ENCODE results near the gene AEBP2. TPM values are rescaled to one million over a fixed set of nuclear protein-coding genes. Genes with fewer than 3 reads are reported as not detected.

Gene AEBP2
- total and polyA plus RNA-seq, 2 of the 4 experiments (the other 2 are of a cell fraction): 15.5 to 21.7 TPM

DNA sequence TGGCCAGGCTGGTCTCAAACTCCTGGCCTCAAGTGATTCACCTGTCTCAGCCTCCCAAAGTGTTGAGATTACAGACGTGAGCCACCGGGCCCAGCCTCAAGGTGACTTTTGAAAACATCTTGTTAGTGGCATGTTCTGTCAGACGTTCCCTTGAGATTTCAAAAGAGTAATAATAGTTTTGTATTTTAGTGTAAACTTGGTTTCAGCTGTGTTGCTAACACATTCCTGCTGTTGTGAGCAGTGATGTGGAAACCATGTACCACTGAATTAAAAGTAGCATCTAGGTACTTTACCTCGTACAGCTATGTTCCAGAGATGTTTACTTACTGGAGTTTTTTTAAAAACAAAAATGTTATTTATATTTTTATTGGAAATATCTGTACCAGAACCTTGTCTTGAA is 111.3 kb downstream of the AEBP2 start:
- POLR2A ChIA-PET (ENCODE audit: unreplicated experiment): no interaction called here

More for the DNA sequence above, 111.3 kb downstream of the AEBP2 start:
- no peak overlapping the region for H4K8ac ChIP-seq (ENCODE audit: low read depth in 2 of 2, low read length in 2 of 2)
- in situ Hi-C loops (cut with MboI; ENCODE audit: low sequenced_read_pairs) (no loop called here), intact Hi-C loops (cut with micrococcal nuclease) (no loop called here), dilution Hi-C loops (cut with HindIII; ENCODE audit: low sequenced_read_pairs, unreplicated experiment) (no loop called here)
- H3K27me3 ChIP-seq (ENCODE audit: control insufficient read depth, insufficient read depth, low read length): no peaks in the 10 kb centered on the region
- H3K9me1 ChIP-seq (ENCODE audit: insufficient read depth, low read length): peaks cover 5% of the 10 kb centered on the region; the same call in 1 of the 2 replicates
- no peak for TF ChIP-seq RCOR1 (IDR thresholded peaks at IDR 0.05; ENCODE audit: insufficient replicate concordance, low read length)
- no peak for TF ChIP-seq CHD1 (IDR thresholded peaks at IDR 0.05; ENCODE audit: low read depth, low read length)
- TF ChIP-seq RAD21 (IDR thresholded peaks at IDR 0.05; ENCODE audit: low read length): no peak
- no peak for TF ChIP-seq MAZ (IDR thresholded peaks at IDR 0.05; ENCODE audit: borderline replicate concordance, low read depth, low read length)
- TF ChIP-seq POLR2A (IDR thresholded peaks at IDR 0.05; ENCODE audit: low read depth, low read length): no peak
- no peak for TF ChIP-seq SMC3 (IDR thresholded peaks at IDR 0.05; ENCODE audit: low read depth, low read length)
- no peak for TF ChIP-seq MAFK (IDR thresholded peaks at IDR 0.05; ENCODE audit: low read depth, low read length)
- no peak for TF ChIP-seq RFX5 (IDR thresholded peaks at IDR 0.05; ENCODE audit: low read depth, low read length)
- no peak for TF ChIP-seq NFE2L2 (IDR thresholded peaks at IDR 0.05; ENCODE audit: low read depth, low read length)
- no peak for TF ChIP-seq MXI1 (IDR thresholded peaks at IDR 0.05; ENCODE audit: borderline replicate concordance, low read depth, low read length)
- TF ChIP-seq FOS (IDR thresholded peaks at IDR 0.05; ENCODE audit: low read depth, low read length): no peak
- TF ChIP-seq, protein P1, sequence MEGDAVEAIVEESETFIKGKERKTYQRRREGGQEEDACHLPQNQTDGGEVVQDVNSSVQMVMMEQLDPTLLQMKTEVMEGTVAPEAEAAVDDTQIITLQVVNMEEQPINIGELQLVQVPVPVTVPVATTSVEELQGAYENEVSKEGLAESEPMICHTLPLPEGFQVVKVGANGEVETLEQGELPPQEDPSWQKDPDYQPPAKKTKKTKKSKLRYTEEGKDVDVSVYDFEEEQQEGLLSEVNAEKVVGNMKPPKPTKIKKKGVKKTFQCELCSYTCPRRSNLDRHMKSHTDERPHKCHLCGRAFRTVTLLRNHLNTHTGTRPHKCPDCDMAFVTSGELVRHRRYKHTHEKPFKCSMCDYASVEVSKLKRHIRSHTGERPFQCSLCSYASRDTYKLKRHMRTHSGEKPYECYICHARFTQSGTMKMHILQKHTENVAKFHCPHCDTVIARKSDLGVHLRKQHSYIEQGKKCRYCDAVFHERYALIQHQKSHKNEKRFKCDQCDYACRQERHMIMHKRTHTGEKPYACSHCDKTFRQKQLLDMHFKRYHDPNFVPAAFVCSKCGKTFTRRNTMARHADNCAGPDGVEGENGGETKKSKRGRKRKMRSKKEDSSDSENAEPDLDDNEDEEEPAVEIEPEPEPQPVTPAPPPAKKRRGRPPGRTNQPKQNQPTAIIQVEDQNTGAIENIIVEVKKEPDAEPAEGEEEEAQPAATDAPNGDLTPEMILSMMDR (conservative IDR thresholded peaks at IDR 0.05; ENCODE audit: low read depth, low read length): no peak
- TF ChIP-seq, protein P2, sequence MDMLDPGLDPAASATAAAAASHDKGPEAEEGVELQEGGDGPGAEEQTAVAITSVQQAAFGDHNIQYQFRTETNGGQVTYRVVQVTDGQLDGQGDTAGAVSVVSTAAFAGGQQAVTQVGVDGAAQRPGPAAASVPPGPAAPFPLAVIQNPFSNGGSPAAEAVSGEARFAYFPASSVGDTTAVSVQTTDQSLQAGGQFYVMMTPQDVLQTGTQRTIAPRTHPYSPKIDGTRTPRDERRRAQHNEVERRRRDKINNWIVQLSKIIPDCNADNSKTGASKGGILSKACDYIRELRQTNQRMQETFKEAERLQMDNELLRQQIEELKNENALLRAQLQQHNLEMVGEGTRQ (IDR thresholded peaks at IDR 0.05; ENCODE audit: low read depth, low read length): no peak
- TF ChIP-seq BHLHE40 (IDR thresholded peaks at IDR 0.05; ENCODE audit: low read depth, low read length): no peak
- TF ChIP-seq CEBPB (IDR thresholded peaks at IDR 0.05; ENCODE audit: low read depth, low read length): no peak
- TF ChIP-seq, protein P3, sequence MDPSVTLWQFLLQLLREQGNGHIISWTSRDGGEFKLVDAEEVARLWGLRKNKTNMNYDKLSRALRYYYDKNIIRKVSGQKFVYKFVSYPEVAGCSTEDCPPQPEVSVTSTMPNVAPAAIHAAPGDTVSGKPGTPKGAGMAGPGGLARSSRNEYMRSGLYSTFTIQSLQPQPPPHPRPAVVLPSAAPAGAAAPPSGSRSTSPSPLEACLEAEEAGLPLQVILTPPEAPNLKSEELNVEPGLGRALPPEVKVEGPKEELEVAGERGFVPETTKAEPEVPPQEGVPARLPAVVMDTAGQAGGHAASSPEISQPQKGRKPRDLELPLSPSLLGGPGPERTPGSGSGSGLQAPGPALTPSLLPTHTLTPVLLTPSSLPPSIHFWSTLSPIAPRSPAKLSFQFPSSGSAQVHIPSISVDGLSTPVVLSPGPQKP (IDR thresholded peaks at IDR 0.05; ENCODE audit: borderline replicate concordance, low read depth, low read length): no peak
- H3K4me3 ChIP-seq (ENCODE audit: insufficient read depth, low read depth, low read length): no peak overlapping the region
- H2BK15ac ChIP-seq (ENCODE audit: low read depth, low read length): no peak overlapping the region
- DNase-seq (no peak), ATAC-seq (ENCODE audit: low read depth) (no peak)
- H3K9me3 ChIP-seq (ENCODE audit: control insufficient read depth, insufficient read depth, low read length): no peaks in the 10 kb centered on the region
- no peak overlapping the region for H2BK5ac ChIP-seq (ENCODE audit: low read depth, low read length, poor library complexity, severe bottlenecking)
- H3K4ac ChIP-seq (ENCODE audit: low read depth, low read length): no peak overlapping the region
- H3K14ac ChIP-seq (replicated peaks; ENCODE audit: low read depth, low read length): no peak overlapping the region
- H3K9ac ChIP-seq (ENCODE audit: low read depth, low read length): no peak overlapping the region
- no peak overlapping the region for H4K91ac ChIP-seq (ENCODE audit: insufficient read depth, low read depth, low read length)
- no peak overlapping the region for H3K23ac ChIP-seq (ENCODE audit: low read depth, low read length)
- CTCF ChIA-PET: no interaction called here
- H3K36me3 ChIP-seq (ENCODE audit: control insufficient read depth, insufficient read depth, low read length): 0 out of 2 replicates have a peak, but pooled peaks cover 1% of the 10 kb centered on the region
- H3K27ac ChIP-seq (ENCODE audit: insufficient read depth, low read length): no peak overlapping the region
- no peak overlapping the region for H3K4me2 ChIP-seq (ENCODE audit: low read depth, low read length)
- no peak overlapping the region for H2BK20ac ChIP-seq (ENCODE audit: low read depth, low read length)
- 39% methylated on average over 3 of the region's 4 CpGs; no CpG with 5 or more reads in 1 of the 2 experiments for WGBS, 2 experiments (ENCODE audit: extremely low coverage in 2 of 2, insufficient read length in 1 of 2)
- no peak overlapping the region for H2AK5ac ChIP-seq (ENCODE audit: low read depth, low read length)
- H2BK120ac ChIP-seq (ENCODE audit: low read depth, low read length): no peak overlapping the region
- H3K4me1 ChIP-seq (ENCODE audit: control insufficient read depth, insufficient read depth, low read length): peaks cover 13% of the 10 kb centered on the region
- no peak overlapping the region for H3K56ac ChIP-seq (ENCODE audit: extremely low read depth, insufficient read depth, low read length)
- H4K5ac ChIP-seq (ENCODE audit: low read depth, low read length): no peak overlapping the region
- H3K18ac ChIP-seq (ENCODE audit: low read depth, low read length): no peak overlapping the region
- no peaks in the 10 kb centered on the region for H3K79me1 ChIP-seq (ENCODE audit: low read depth in 1 of 2, low read length in 2 of 2)
- H2AK9ac ChIP-seq (replicated peaks; ENCODE audit: low read depth, low read length, poor library complexity): no peak overlapping the region
- no TSS peak for BruUV-seq (replicated peaks)
- H4K20me1 ChIP-seq (ENCODE audit: insufficient read depth, low read length): no peaks in the 10 kb centered on the region
- H2AFZ ChIP-seq (replicated peaks; ENCODE audit: low read length, poor library complexity): no peak overlapping the region

All from IMR-90 (cell line).